HEK293 (cell line): ENCODE results near the gene STARD13.

ENCODE experiments used
- CTCF ChIA-PET: fragments of 350-600 bp; formaldehyde crosslinking; extraction: SDS; loops from one replicate; lab custom pipeline; 2021; ENCODE audit warnings: antibody characterized with exemption; lab: Yijun Ruan, JAX
- POLR2A ChIA-PET: fragments of 300-600 bp; formaldehyde crosslinking; extraction: SDS; loops from one replicate; lab custom pipeline; 2020; ENCODE audit warnings: antibody characterized with exemption, inconsistent platforms; lab: Yijun Ruan, JAX
- H3K27ac ChIP-seq: fragments of 200-500 bp; sonication (Bioruptor generic); 2 replicates; pipeline ENCODE4 v1.5.1; 2014; ENCODE audit warnings: low read depth, low read length, control low read depth, inconsistent platforms; ENCODE audit errors: extremely low read depth
- H3K36me3 ChIP-seq, 2 experiments: fragments of 200-500 bp in 1 of 2; sonication (Bioruptor generic) in 1 of 2; 1 replicate in 1 of 2; 2 replicates in 1 of 2; pipeline ENCODE4 v1.5.1; 2014 to 2017; ENCODE audit warnings: inconsistent platforms in 2 of 2, low read length in 2 of 2; ENCODE audit not compliant: control insufficient read depth in 2 of 2, insufficient read depth in 1 of 2
- H3K4me1 ChIP-seq: fragments of 200-500 bp; sonication (Bioruptor generic); 2 replicates; pipeline ENCODE4 v1.5.1; 2014; ENCODE audit warnings: mild to moderate bottlenecking, low read length, inconsistent platforms; ENCODE audit not compliant: control insufficient read depth, insufficient read depth
- H3K4me3 ChIP-seq: 2 replicates; pipeline ENCODE4 v1.5.1; 2011; ENCODE audit warnings: low read depth, mild to moderate bottlenecking, control low read depth, low read length, moderate library complexity
- H3K9me3 ChIP-seq: fragments of 200-500 bp; sonication (Bioruptor generic); 2 replicates; pipeline ENCODE4 v1.5.1; 2014; ENCODE audit warnings: low read depth, low read length, inconsistent platforms; ENCODE audit not compliant: control insufficient read depth, insufficient read depth
- GLI4 ChIP-seq: fragments of 450-650 bp; formaldehyde crosslinking; IDR thresholded peaks from 2 replicates; pipeline ENCODE4 v1.5.1; 2016; ENCODE audit warnings: missing biosample characterization, missing genetic modification characterization
- GLIS2 ChIP-seq: fragments of 450-650 bp; formaldehyde crosslinking; IDR thresholded peaks from 2 replicates; pipeline ENCODE4 v1.5.1; 2016; ENCODE audit warnings: missing biosample characterization, missing genetic modification characterization
- SALL2 ChIP-seq: fragments of 450-650 bp; formaldehyde crosslinking; IDR thresholded peaks from 2 replicates; pipeline ENCODE4 v1.5.0; 2017; ENCODE audit warnings: missing biosample characterization, mild to moderate bottlenecking, missing genetic modification characterization, borderline replicate concordance
- YY1 ChIP-seq: fragments of 450-650 bp; formaldehyde crosslinking; IDR thresholded peaks from 2 replicates; pipeline ENCODE4 v1.5.1; 2018; ENCODE audit warnings: missing biosample characterization, missing genetic modification characterization
- ZBTB49 ChIP-seq: fragments of 450-650 bp; formaldehyde crosslinking; IDR thresholded peaks from 2 replicates; pipeline ENCODE4 v1.5.1; 2016; ENCODE audit warnings: missing biosample characterization, missing genetic modification characterization, low read depth
- ZNF112 ChIP-seq: fragments of 450-650 bp; formaldehyde crosslinking; IDR thresholded peaks from 2 replicates; pipeline ENCODE4 v1.5.0; 2017; ENCODE audit warnings: missing biosample characterization, missing genetic modification characterization
- ZNF146 ChIP-seq: fragments of 450-650 bp; formaldehyde crosslinking; IDR thresholded peaks from 2 replicates; pipeline ENCODE4 v1.5.1; 2016; ENCODE audit warnings: missing biosample characterization, missing genetic modification characterization
- ZNF266 ChIP-seq: fragments of 450-650 bp; formaldehyde crosslinking; IDR thresholded peaks from 2 replicates; pipeline ENCODE4 v1.5.1; 2016; ENCODE audit warnings: missing biosample characterization, missing genetic modification characterization, low read depth
- ZNF354C ChIP-seq: fragments of 450-650 bp; formaldehyde crosslinking; IDR thresholded peaks from 2 replicates; pipeline ENCODE4 v1.5.1; 2016; ENCODE audit warnings: missing biosample characterization, missing genetic modification characterization, low read depth, borderline replicate concordance
- ZNF391 ChIP-seq: fragments of 450-650 bp; formaldehyde crosslinking; IDR thresholded peaks from 2 replicates; pipeline ENCODE4 v1.5.1; 2016; ENCODE audit warnings: low read depth, missing biosample characterization, missing genetic modification characterization, borderline replicate concordance
- ZNF501 ChIP-seq: fragments of 450-650 bp; formaldehyde crosslinking; IDR thresholded peaks from 2 replicates; pipeline ENCODE4 v1.5.1; 2016; ENCODE audit warnings: missing biosample characterization, missing genetic modification characterization
- ZNF555 ChIP-seq: fragments of 450-650 bp; formaldehyde crosslinking; conservative IDR thresholded peaks from 2 replicates; pipeline ENCODE4 v1.5.1; 2017; ENCODE audit warnings: missing biosample characterization, mild to moderate bottlenecking, missing genetic modification characterization, inconsistent platforms
- ZNF561 ChIP-seq: fragments of 450-650 bp; IDR thresholded peaks from 2 replicates; pipeline ENCODE4 v1.5.1; 2018; ENCODE audit warnings: missing biosample characterization, missing genetic modification characterization, borderline replicate concordance
- ZNF664 ChIP-seq: fragments of 450-650 bp; formaldehyde crosslinking; IDR thresholded peaks from 2 replicates; pipeline ENCODE4 v1.5.1; 2016; ENCODE audit warnings: missing biosample characterization, missing genetic modification characterization
- ZNF76 ChIP-seq: fragments of 450-650 bp; formaldehyde crosslinking; IDR thresholded peaks from 2 replicates; pipeline ENCODE4; 2016; ENCODE audit warnings: low read depth, missing biosample characterization, missing genetic modification characterization, borderline replicate concordance
- ZSCAN16 ChIP-seq: fragments of 450-650 bp; formaldehyde crosslinking; IDR thresholded peaks from 2 replicates; pipeline ENCODE4 v1.5.1; 2016; ENCODE audit warnings: missing biosample characterization, missing genetic modification characterization
- ZSCAN23 ChIP-seq: fragments of 450-650 bp; formaldehyde crosslinking; IDR thresholded peaks from 2 replicates; pipeline ENCODE4 v1.5.1; 2016; ENCODE audit warnings: missing biosample characterization, missing genetic modification characterization
- TF ChIP-seq, protein P1 (sequence below): fragments of 450-650 bp; formaldehyde crosslinking; IDR thresholded peaks from 2 replicates; pipeline ENCODE4 v1.5.1; 2016; ENCODE audit warnings: missing biosample characterization, missing genetic modification characterization
- TF ChIP-seq, protein P2 (sequence below): fragments of 450-650 bp; formaldehyde crosslinking; IDR thresholded peaks from 2 replicates; pipeline ENCODE4 v1.5.1; 2017; ENCODE audit warnings: missing biosample characterization, missing genetic modification characterization
- TF ChIP-seq, protein P3 (sequence below): fragments of 450-650 bp; formaldehyde crosslinking; IDR thresholded peaks from 2 replicates; pipeline ENCODE4 v1.5.1; 2017; ENCODE audit warnings: missing biosample characterization, missing genetic modification characterization

STARD13 gene

DNA sequence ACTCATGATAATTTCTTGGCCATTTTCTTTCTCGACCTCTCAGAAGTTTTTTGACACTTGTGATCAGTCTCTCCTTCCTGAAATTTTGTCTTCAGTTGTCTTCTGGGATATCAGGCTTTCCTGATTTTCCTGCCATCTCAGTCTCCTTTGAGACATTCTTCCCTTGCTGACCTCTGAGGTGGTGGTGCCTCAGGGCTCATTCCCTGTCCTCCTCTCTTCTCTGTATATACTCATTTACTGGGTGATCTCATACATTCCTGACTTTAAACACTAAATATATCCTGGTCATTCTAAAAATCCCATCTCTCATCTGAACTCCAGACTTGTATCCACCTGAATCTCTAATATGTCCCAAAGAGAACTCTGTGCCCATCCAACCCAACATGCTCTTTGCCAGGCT lies 31.3 kb upstream of the STARD13 start:
- no peak overlapping the region for H3K4me3 ChIP-seq
- no peaks in the 10 kb centered on the region for H3K36me3 ChIP-seq
- CTCF ChIA-PET = no interaction called here
- no peaks in the 10 kb centered on the region for H3K9me3 ChIP-seq
- POLR2A ChIA-PET = no interaction called here
- H3K27ac ChIP-seq = no peak overlapping the region
- no peaks in the 10 kb centered on the region for H3K4me1 ChIP-seq
- no peak for TF ChIP-seq ZNF664
- TF ChIP-seq ZBTB49 (tag by site-specific recombination) = no peak

- POLR2A ChIA-PET = no interaction called here
Observed at GRCh38 chr13:33313504-33313903, 27.9 kb upstream of the STARD13 start.

DNA sequence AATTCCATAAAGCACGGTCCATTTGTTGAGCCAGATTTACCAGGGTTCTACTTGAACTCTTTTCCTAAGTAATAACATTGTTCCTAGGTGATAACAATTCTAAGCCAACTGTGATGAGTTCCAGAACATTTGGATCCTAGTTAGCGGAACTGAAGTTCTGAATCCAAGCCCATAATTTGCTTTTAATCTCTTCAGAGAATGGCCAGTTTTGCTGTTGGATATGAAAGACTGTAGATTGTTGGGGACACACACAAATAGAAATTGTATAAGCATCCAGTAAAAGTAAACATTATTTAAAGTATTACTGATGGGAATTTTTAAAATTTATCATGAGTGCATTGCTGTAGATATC lies 27.3 kb upstream of the STARD13 start:
- H3K27ac ChIP-seq = no peak overlapping the region
- CTCF ChIA-PET = no interaction called here
- POLR2A ChIA-PET = no interaction called here
- H3K4me3 ChIP-seq = no peak overlapping the region
- H3K36me3 ChIP-seq = no peaks in the 10 kb centered on the region
- no peaks in the 10 kb centered on the region for H3K4me1 ChIP-seq
- H3K9me3 ChIP-seq = no peaks in the 10 kb centered on the region
- TF ChIP-seq ZNF354C (tag by site-specific recombination) (no peak), ZNF501 (tag by site-specific recombination) (no peak), ZNF146 (tag by site-specific recombination) (no peak), GLIS2 (no peak), ZNF561 (tag by site-specific recombination) (no peak), GLI4 (tag by site-specific recombination) (no peak), ZNF112 (tag by site-specific recombination) (no peak), ZNF391 (no peak), YY1 (tag by site-specific recombination) (no peak), ZNF555 (tag by site-specific recombination) (no peak)
- TF ChIP-seq, protein P1, sequence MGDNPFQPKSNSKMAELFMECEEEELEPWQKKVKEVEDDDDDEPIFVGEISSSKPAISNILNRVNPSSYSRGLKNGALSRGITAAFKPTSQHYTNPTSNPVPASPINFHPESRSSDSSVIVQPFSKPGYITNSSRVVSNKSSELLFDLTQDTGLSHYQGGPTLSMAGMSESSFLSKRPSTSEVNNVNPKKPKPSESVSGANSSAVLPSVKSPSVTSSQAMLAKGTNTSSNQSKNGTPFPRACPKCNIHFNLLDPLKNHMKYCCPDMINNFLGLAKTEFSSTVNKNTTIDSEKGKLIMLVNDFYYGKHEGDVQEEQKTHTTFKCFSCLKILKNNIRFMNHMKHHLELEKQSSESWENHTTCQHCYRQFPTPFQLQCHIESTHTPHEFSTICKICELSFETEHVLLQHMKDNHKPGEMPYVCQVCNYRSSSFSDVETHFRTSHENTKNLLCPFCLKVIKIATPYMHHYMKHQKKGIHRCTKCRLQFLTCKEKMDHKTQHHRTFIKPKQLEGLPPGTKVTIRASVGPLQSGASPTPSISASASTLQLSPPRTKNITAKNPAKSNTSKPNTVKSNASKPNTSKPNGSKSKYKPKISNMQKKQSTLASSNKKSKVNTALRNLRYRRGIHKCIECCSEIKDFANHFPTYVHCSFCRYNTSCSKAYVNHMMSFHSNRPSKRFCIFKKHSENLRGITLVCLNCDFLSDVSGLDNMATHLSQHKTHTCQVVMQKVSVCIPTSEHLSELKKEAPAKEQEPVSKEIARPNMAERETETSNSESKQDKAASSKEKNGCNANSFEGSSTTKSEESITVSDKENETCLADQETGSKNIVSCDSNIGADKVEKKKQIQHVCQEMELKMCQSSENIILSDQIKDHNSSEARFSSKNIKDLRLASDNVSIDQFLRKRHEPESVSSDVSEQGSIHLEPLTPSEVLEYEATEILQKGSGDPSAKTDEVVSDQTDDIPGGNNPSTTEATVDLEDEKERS (tag by site-specific recombination) = no peak
- TF ChIP-seq, protein P2, sequence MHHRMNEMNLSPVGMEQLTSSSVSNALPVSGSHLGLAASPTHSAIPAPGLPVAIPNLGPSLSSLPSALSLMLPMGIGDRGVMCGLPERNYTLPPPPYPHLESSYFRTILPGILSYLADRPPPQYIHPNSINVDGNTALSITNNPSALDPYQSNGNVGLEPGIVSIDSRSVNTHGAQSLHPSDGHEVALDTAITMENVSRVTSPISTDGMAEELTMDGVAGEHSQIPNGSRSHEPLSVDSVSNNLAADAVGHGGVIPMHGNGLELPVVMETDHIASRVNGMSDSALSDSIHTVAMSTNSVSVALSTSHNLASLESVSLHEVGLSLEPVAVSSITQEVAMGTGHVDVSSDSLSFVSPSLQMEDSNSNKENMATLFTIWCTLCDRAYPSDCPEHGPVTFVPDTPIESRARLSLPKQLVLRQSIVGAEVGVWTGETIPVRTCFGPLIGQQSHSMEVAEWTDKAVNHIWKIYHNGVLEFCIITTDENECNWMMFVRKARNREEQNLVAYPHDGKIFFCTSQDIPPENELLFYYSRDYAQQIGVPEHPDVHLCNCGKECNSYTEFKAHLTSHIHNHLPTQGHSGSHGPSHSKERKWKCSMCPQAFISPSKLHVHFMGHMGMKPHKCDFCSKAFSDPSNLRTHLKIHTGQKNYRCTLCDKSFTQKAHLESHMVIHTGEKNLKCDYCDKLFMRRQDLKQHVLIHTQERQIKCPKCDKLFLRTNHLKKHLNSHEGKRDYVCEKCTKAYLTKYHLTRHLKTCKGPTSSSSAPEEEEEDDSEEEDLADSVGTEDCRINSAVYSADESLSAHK = no peak

More at GRCh38 chr13:33313504-33313903, 27.9 kb upstream of the STARD13 start:
- H3K9me3 ChIP-seq = no peaks in the 10 kb centered on the region
- no peak overlapping the region for H3K27ac ChIP-seq
- H3K4me1 ChIP-seq = no peaks in the 10 kb centered on the region
- no peaks in the 10 kb centered on the region for H3K36me3 ChIP-seq
- CTCF ChIA-PET = no interaction called here
- H3K4me3 ChIP-seq = no peak overlapping the region
- TF ChIP-seq, protein P2 = no peak
- TF ChIP-seq ZNF266 (no peak), SALL2 (no peak), ZNF76 (no peak), ZSCAN23 (tag by site-specific recombination) (no peak), ZSCAN16 (tag by site-specific recombination) (no peak)
- TF ChIP-seq, protein P3, sequence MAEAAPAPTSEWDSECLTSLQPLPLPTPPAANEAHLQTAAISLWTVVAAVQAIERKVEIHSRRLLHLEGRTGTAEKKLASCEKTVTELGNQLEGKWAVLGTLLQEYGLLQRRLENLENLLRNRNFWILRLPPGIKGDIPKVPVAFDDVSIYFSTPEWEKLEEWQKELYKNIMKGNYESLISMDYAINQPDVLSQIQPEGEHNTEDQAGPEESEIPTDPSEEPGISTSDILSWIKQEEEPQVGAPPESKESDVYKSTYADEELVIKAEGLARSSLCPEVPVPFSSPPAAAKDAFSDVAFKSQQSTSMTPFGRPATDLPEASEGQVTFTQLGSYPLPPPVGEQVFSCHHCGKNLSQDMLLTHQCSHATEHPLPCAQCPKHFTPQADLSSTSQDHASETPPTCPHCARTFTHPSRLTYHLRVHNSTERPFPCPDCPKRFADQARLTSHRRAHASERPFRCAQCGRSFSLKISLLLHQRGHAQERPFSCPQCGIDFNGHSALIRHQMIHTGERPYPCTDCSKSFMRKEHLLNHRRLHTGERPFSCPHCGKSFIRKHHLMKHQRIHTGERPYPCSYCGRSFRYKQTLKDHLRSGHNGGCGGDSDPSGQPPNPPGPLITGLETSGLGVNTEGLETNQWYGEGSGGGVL (tag by site-specific recombination) = no peak
- TF ChIP-seq, all 188 proteins: peak for 0
